PFSK-1 (cell line): ENCODE data around the gene IGLON5.

Experiments used
- FOXP2 ChIP-seq: optimal IDR thresholded peaks from 2 replicates; pipeline ENCODE3; 2011; ENCODE audit warnings: borderline replicate concordance, control low read depth, inconsistent platforms; ENCODE audit not compliant: insufficient read depth; ENCODE audit errors: extremely low read length, extremely low read depth
- POLR2AphosphoS5 ChIP-seq: IDR thresholded peaks from 2 replicates; pipeline ENCODE4 v1.6.1; 2012; ENCODE audit warnings: low read depth, mild to moderate bottlenecking, control low read depth, low read length, moderate library complexity
- SIN3A ChIP-seq: IDR thresholded peaks from 2 replicates; pipeline ENCODE4 v1.6.1; 2012; ENCODE audit warnings: mild to moderate bottlenecking, low read length, moderate library complexity, borderline replicate concordance; ENCODE audit not compliant: insufficient read depth
- TAF1 ChIP-seq: IDR thresholded peaks from 2 replicates; pipeline ENCODE4 v1.6.1; 2012; ENCODE audit warnings: low read length, control low read depth, borderline replicate concordance; ENCODE audit not compliant: insufficient read depth
- TF ChIP-seq, protein P1 (sequence below), 2 experiments: IDR thresholded peaks; 2 replicates each; pipeline versions ENCODE4 v1.6.1 to v1.8.0; 2011 to 2012; ENCODE audit warnings: low read depth in 2 of 2, low read length in 2 of 2, control low read depth in 1 of 2, inconsistent platforms in 1 of 2, mild to moderate bottlenecking in 1 of 2, moderate library complexity in 1 of 2; ENCODE audit not compliant: insufficient read depth in 1 of 2

The IGLON5 gene

DNA sequence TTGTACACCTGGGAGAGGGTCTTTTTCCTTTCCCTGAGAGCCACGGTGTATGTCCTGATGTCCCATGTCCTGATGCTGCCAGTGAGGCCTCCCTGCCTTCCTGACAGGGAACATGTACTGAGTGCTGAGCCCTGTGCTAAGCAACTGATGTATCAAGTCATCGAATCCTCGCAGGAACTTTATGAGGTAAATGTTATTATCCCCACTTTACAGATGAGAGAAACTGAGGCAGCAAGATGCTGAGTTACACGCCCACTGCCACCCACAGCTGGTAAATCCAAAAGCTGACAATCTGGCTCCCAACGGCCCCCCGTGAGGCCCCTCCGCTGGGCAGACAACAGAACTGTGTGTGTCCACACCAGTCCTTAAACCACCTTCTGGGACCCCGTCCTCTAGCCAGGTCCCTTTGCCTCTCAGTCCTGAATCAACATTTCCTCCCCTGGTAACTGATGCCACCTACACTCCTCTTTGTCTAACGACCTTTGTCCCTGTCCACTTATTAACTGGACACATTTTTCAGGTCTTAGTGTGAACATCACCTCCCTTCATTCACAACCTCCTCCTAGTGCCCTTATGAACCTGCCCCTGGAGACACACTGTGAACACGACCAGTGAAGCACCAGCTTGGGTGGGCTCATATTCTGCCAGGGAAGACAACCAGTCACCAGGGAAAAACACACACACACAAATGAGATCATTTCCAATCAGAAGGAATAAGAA is 35.9 kb downstream of the IGLON5 start:
- no peak for TF ChIP-seq POLR2AphosphoS5
- TF ChIP-seq, protein P1, sequence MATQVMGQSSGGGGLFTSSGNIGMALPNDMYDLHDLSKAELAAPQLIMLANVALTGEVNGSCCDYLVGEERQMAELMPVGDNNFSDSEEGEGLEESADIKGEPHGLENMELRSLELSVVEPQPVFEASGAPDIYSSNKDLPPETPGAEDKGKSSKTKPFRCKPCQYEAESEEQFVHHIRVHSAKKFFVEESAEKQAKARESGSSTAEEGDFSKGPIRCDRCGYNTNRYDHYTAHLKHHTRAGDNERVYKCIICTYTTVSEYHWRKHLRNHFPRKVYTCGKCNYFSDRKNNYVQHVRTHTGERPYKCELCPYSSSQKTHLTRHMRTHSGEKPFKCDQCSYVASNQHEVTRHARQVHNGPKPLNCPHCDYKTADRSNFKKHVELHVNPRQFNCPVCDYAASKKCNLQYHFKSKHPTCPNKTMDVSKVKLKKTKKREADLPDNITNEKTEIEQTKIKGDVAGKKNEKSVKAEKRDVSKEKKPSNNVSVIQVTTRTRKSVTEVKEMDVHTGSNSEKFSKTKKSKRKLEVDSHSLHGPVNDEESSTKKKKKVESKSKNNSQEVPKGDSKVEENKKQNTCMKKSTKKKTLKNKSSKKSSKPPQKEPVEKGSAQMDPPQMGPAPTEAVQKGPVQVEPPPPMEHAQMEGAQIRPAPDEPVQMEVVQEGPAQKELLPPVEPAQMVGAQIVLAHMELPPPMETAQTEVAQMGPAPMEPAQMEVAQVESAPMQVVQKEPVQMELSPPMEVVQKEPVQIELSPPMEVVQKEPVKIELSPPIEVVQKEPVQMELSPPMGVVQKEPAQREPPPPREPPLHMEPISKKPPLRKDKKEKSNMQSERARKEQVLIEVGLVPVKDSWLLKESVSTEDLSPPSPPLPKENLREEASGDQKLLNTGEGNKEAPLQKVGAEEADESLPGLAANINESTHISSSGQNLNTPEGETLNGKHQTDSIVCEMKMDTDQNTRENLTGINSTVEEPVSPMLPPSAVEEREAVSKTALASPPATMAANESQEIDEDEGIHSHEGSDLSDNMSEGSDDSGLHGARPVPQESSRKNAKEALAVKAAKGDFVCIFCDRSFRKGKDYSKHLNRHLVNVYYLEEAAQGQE (IDR thresholded peaks at IDR 0.05; ENCODE audit: insufficient read depth in 1 of 2, low read depth in 2 of 2, low read length in 2 of 2): no peak
- no peak for TF ChIP-seq FOXP2
- no peak for TF ChIP-seq TAF1
- TF ChIP-seq SIN3A: no peak

DNA sequence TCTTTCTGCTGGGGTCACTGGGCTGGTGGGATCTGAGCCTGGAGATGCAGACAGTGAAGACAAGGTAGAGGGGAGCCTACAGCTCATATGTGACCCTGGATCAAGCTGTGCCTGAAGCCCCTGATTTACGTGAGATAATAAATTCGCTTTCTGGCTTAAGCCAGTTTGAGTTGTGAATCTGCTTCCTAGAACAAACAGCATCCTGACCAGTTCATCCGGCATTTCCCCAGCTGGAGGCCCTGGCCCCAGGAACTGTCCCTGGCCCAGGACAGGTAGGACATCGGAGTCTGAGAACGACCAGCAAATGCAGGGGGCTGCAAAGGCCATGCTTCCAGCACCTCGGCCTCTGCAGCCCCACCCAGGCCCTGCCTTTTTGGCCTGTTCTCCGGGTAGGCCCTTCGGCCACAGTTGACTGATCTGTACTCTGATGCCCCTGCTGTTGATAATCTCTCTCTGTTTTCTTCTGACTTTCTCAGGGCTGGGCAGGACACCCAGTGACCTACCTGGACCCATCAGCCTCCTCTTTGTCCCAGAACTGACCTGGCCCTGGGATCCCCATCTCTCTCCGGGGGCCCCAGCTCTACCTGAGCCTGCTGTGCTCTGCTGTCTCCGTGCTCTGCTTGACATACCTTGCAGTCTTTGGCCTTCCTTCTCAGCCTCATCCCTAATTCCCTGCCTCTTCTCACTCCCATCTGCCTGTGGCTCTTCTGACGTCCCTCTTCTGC is 40.0 kb downstream of the IGLON5 start:
- TF ChIP-seq SIN3A: no peak
- TF ChIP-seq TAF1: no peak
- TF ChIP-seq FOXP2: no peak
- no peak for TF ChIP-seq POLR2AphosphoS5
- TF ChIP-seq, protein P1 (IDR thresholded peaks at IDR 0.05; ENCODE audit: insufficient read depth in 1 of 2, low read depth in 2 of 2, low read length in 2 of 2): no peak

DNA sequence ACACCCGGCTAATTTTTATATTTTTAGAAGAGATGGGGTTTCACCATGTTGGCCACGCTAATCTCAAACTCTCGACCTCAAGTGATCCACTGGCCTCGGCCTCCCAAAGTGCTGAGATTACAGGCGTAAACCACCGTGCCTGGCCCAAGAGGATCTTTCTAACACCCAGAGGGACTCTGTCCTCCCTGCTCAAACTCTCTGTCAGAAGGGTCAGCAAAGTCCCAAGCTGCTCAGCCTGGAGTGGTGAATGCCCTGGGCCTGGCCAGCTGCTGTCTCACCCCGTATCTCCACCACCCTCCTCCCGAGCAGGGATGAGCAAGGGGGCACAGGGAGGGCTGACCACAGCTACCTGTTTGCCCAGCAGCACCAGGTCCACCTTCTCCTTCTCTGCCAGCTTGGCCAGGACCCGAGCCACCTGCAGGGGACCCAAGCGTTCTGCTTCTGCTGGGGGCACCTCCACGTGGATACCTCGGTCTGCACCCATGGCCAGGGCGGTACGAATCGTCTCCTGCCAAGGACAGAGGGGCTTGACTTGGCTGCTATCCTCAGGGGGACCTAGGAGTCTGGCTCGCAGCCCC is 41.4 kb downstream of the IGLON5 start:
- TF ChIP-seq FOXP2 (no peak), TAF1 (no peak), SIN3A (no peak), POLR2AphosphoS5 (no peak)
- TF ChIP-seq, protein P1 (IDR thresholded peaks at IDR 0.05; ENCODE audit: insufficient read depth in 1 of 2, low read depth in 2 of 2, low read length in 2 of 2): no peak

DNA sequence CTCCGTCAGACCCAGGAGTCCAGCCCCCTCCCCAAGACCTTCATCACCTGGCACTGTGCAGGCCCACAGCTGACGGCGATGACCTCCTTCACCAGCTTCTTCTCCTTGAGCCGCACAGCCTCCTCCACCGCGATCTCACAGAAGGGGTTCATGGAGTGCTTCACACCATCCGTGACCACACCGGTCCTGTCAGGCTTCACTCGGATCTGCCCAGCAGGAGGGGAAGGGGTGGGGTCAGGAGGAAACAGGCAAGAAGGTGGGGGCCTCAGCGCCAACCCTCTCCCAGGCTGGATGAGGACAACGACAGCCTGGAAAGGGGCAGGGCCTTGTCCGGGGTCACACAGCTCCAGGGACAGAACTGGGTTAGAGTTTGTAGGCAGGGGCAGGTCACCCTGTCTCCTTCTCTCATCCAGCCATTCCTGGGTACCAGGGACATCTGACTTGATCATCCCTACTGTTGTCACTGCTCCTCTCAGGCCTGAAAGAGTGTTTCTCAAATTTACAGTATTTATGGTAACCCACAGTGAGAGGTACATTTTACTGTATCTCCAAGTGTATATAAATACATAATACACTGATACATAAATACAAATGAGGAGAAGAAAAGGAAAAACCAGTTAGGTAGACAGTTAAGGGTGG is 42.8 kb downstream of the IGLON5 start:
- TF ChIP-seq, protein P1 (IDR thresholded peaks at IDR 0.05; ENCODE audit: insufficient read depth in 1 of 2, low read depth in 2 of 2, low read length in 2 of 2): no peak
- no peak for TF ChIP-seq POLR2AphosphoS5
- TF ChIP-seq SIN3A: no peak
- no peak for TF ChIP-seq TAF1
